ENCODE data around the gene NAB1. TPM values are rescaled to one million over a fixed set of nuclear protein-coding genes. Genes with fewer than 3 reads are reported as not detected.

NAB1 gene
- total RNA-seq, 1 experiment from 2014 or later = 32.6 TPM

- no peak for DNase-seq (ENCODE audit: low spot score)
Measured at GRCh38 chr2:190711069-190711468, 62.2 kb downstream of the NAB1 start.

GRCh38 chr2:190713471-190713870, 64.6 kb downstream of the NAB1 start:
- TF ChIP-seq EZH2 (IDR thresholded peaks at IDR 0.05; ENCODE audit: borderline replicate concordance, low read depth, low read length, poor library complexity, severe bottlenecking) = no peak
- no peak for TF ChIP-seq CTCF (conservative IDR thresholded peaks at IDR 0.05; ENCODE audit: low read depth, low read length)
- H3K9me3 ChIP-seq (ENCODE audit: low read depth, low read length, poor library complexity, severe bottlenecking) = no peaks in the 10 kb centered on the region
- H3K27me3 ChIP-seq (replicated peaks; ENCODE audit: insufficient read depth, low read depth, low read length, poor library complexity) = no peaks in the 10 kb centered on the region
- H3K4me1 ChIP-seq (ENCODE audit: insufficient read depth, low read length, poor library complexity, severe bottlenecking) = no peaks in the 10 kb centered on the region
- intact Hi-C loops (cut with micrococcal nuclease; ENCODE audit: unreplicated experiment) = no loop called here
- H3K36me3 ChIP-seq (ENCODE audit: insufficient read depth, low read length, poor library complexity, severe bottlenecking) = no peaks in the 10 kb centered on the region
- ChIA-PET POLR2A (ENCODE audit: low non-redundant PET) (interaction anchor here (0.7 kb wide), 1 partner anchor 1202 kb away, joined by 3 read pairs; no protein-coding TSS in a partner anchor), CTCF (no interaction called here)
- no peak overlapping the region for H3K27ac ChIP-seq (ENCODE audit: low read depth, low read length, poor library complexity, severe bottlenecking)
- no peak overlapping the region for H3K4me3 ChIP-seq (ENCODE audit: low read depth, low read length, poor library complexity, severe bottlenecking)
- BruUV-seq (replicated peaks) = no TSS peak
- DNase-seq (ENCODE audit: low spot score) = no peak

More at GRCh38 chr2:190711069-190711468, 62.2 kb downstream of the NAB1 start:
- TF ChIP-seq CTCF (conservative IDR thresholded peaks at IDR 0.05; ENCODE audit: low read depth, low read length) = no peak
- TF ChIP-seq EZH2 (IDR thresholded peaks at IDR 0.05; ENCODE audit: borderline replicate concordance, low read depth, low read length, poor library complexity, severe bottlenecking) = no peak
- H3K36me3 ChIP-seq (ENCODE audit: insufficient read depth, low read length, poor library complexity, severe bottlenecking) = no peaks in the 10 kb centered on the region
- ChIA-PET CTCF (no interaction called here), POLR2A (ENCODE audit: low non-redundant PET) (no interaction called here)
- H3K4me3 ChIP-seq (ENCODE audit: low read depth, low read length, poor library complexity, severe bottlenecking) = no peak overlapping the region
- no peak overlapping the region for H3K27ac ChIP-seq (ENCODE audit: low read depth, low read length, poor library complexity, severe bottlenecking)
- intact Hi-C loops (cut with micrococcal nuclease; ENCODE audit: unreplicated experiment) = no loop called here
- peaks cover 4% of the 10 kb centered on the region for H3K9me3 ChIP-seq (ENCODE audit: low read depth, low read length, poor library complexity, severe bottlenecking)
- no TSS peak for BruUV-seq (replicated peaks)
- no peaks in the 10 kb centered on the region for H3K27me3 ChIP-seq (replicated peaks; ENCODE audit: insufficient read depth, low read depth, low read length, poor library complexity)
- H3K4me1 ChIP-seq (ENCODE audit: insufficient read depth, low read length, poor library complexity, severe bottlenecking) = no peaks in the 10 kb centered on the region

GRCh38 chr2:190714958-190715357, 66.1 kb downstream of the NAB1 start:
- TF ChIP-seq CTCF (conservative IDR thresholded peaks at IDR 0.05; ENCODE audit: low read depth, low read length) (no peak), EZH2 (IDR thresholded peaks at IDR 0.05; ENCODE audit: borderline replicate concordance, low read depth, low read length, poor library complexity, severe bottlenecking) (no peak)
- intact Hi-C loops (cut with micrococcal nuclease; ENCODE audit: unreplicated experiment) = no loop called here
- Histone ChIP-seq H3K9me3 (ENCODE audit: low read depth, low read length, poor library complexity, severe bottlenecking) (no peaks in the 10 kb centered on the region), H3K4me3 (ENCODE audit: low read depth, low read length, poor library complexity, severe bottlenecking) (no peak overlapping the region), H3K4me1 (ENCODE audit: insufficient read depth, low read length, poor library complexity, severe bottlenecking) (no peaks in the 10 kb centered on the region), H3K36me3 (ENCODE audit: insufficient read depth, low read length, poor library complexity, severe bottlenecking) (no peaks in the 10 kb centered on the region), H3K27ac (ENCODE audit: low read depth, low read length, poor library complexity, severe bottlenecking) (no peak overlapping the region), H3K27me3 (replicated peaks; ENCODE audit: insufficient read depth, low read depth, low read length, poor library complexity) (no peaks in the 10 kb centered on the region)
- no TSS peak for BruUV-seq (replicated peaks)
- ChIA-PET CTCF (no interaction called here), POLR2A (ENCODE audit: low non-redundant PET) (no interaction called here)
- DNase-seq (ENCODE audit: low spot score) = no peak
